ENCODE data around the gene TRMT11.
"Not testable (repeated sequence)": the region's sequence is repeated elsewhere in the genome, so short reads cannot be mapped to it uniquely, and the experiment has no call there.

TRMT11 gene

GRCh38 chr6:126048635-126049034 lies 62.3 kb downstream of the TRMT11 start:
- no peak for DNase-seq

- DNase-seq: no peak
Measured at GRCh38 chr6:126050795-126051194, 64.5 kb downstream of the TRMT11 start.

GRCh38 chr6:126051791-126052190 lies 65.5 kb downstream of the TRMT11 start:
- no peak for DNase-seq

- no peak for DNase-seq
Measured at GRCh38 chr6:126052485-126052884, 66.1 kb downstream of the TRMT11 start.

- DNase-seq: no peak
Measured at GRCh38 chr6:126054258-126054702, 67.9 kb downstream of the TRMT11 start.

GRCh38 chr6:126054802-126055201 lies 68.5 kb downstream of the TRMT11 start:
- no peak for DNase-seq

- no peak for DNase-seq
Measured at GRCh38 chr6:126055449-126055848, 69.1 kb downstream of the TRMT11 start.

- DNase-seq: no peak
Measured at GRCh38 chr6:126056355-126057004, 70.1 kb downstream of the TRMT11 start.

GRCh38 chr6:126058085-126058484 lies 71.7 kb downstream of the TRMT11 start:
- DNase-seq: not testable (repeated sequence)

- DNase-seq: no peak
Measured at GRCh38 chr6:126060400-126060799, 74.1 kb downstream of the TRMT11 start.

GRCh38 chr6:126063512-126064146 lies 77.3 kb downstream of the TRMT11 start:
- DNase-seq: no peak

GRCh38 chr6:126064257-126064747 lies 78.0 kb downstream of the TRMT11 start:
- DNase-seq: no peak

GRCh38 chr6:126064748-126065401 lies 78.5 kb downstream of the TRMT11 start:
- no peak for DNase-seq

- no peak for DNase-seq
Measured at GRCh38 chr6:126066053-126067048, 80.0 kb downstream of the TRMT11 start.

- no peak for DNase-seq
Measured at GRCh38 chr6:126067073-126067472, 80.7 kb downstream of the TRMT11 start.

- no peak for DNase-seq
Measured at GRCh38 chr6:126069449-126069848, 83.1 kb downstream of the TRMT11 start.

- no peak for DNase-seq
Measured at GRCh38 chr6:126071000-126071647, 84.8 kb downstream of the TRMT11 start.

- no peak for DNase-seq
Measured at GRCh38 chr6:126072172-126072571, 85.8 kb downstream of the TRMT11 start.

- no peak for DNase-seq
Measured at GRCh38 chr6:126072834-126073233, 86.5 kb downstream of the TRMT11 start.

GRCh38 chr6:126075335-126076071 lies 89.2 kb downstream of the TRMT11 start:
- no peak for DNase-seq

GRCh38 chr6:126076992-126077664 lies 90.8 kb downstream of the TRMT11 start:
- no peak for DNase-seq
